GM23338 (cell line): Measurements from ENCODE around the gene GRIK2. TPM values are rescaled to one million over a fixed set of nuclear protein-coding genes. Genes with fewer than 3 reads are reported as not detected.

ENCODE experiments used
- ATAC-seq: fragments of 200-7000 bp; cut with Tn5 transposase; 3 replicates; pipeline ENCODE4 v1.9.1; 2020
- DNase-seq: peaks from one replicate; pipeline ENCODE4 v3.0.0-alpha.2; 2015; ENCODE audit warnings: low spot score
- H2AFZ ChIP-seq: fragments of 200-600 bp; sonication (generic); 2 replicates; pipeline ENCODE4 v1.8.0; 2016; ENCODE audit warnings: antibody characterized with exemption, mild to moderate bottlenecking, moderate library complexity
- H3F3A ChIP-seq: fragments of 200-600 bp; sonication (generic); replicated peaks from 2 replicates; pipeline ENCODE4 v1.8.0; 2017; ENCODE audit warnings: antibody characterized with exemption, mixed run types, low read depth
- H3K27ac ChIP-seq: fragments of 200-600 bp; sonication (generic); 2 replicates; pipeline ENCODE4 v1.6.1; 2016; ENCODE audit warnings: low read depth
- H3K27me3 ChIP-seq: fragments of 200-600 bp; sonication (generic); 2 replicates; pipeline ENCODE4 v1.8.0; 2016; ENCODE audit warnings: mild to moderate bottlenecking, mixed run types, moderate library complexity; ENCODE audit not compliant: insufficient read depth
- H3K36me3 ChIP-seq: fragments of 200-600 bp; sonication (generic); 2 replicates; pipeline ENCODE4 v1.8.0; 2016; ENCODE audit warnings: mild to moderate bottlenecking; ENCODE audit not compliant: insufficient read depth
- H3K4me1 ChIP-seq: fragments of 200-600 bp; sonication (generic); 2 replicates; pipeline ENCODE4 v1.8.0; 2016; ENCODE audit warnings: mild to moderate bottlenecking, moderate library complexity; ENCODE audit not compliant: insufficient read depth
- H3K4me2 ChIP-seq: fragments of 200-600 bp; sonication (generic); 2 replicates; pipeline ENCODE4 v1.7.1; 2017; ENCODE audit warnings: mixed run types
- H3K4me3 ChIP-seq: fragments of 200-600 bp; sonication (generic); 2 replicates; pipeline ENCODE4 v1.6.1; 2016; ENCODE audit warnings: mixed run types
- H3K79me2 ChIP-seq: fragments of 200-600 bp; sonication (generic); replicated peaks from 2 replicates; pipeline ENCODE4 v1.8.0; 2017; ENCODE audit warnings: mild to moderate bottlenecking; ENCODE audit not compliant: insufficient read depth
- H3K9me2 ChIP-seq: fragments of 200-600 bp; sonication (generic); 2 replicates; pipeline ENCODE4 v1.8.0; 2017; ENCODE audit not compliant: insufficient read depth
- H4K20me1 ChIP-seq: fragments of 200-600 bp; sonication (generic); replicated peaks from 2 replicates; pipeline ENCODE4 v1.8.0; 2017; ENCODE audit warnings: mild to moderate bottlenecking; ENCODE audit not compliant: insufficient read depth
- H3K27ac Mint-ChIP-seq: 2 replicates; pipeline ENCODE4 v1.8.0; 2020; ENCODE audit warnings: inconsistent platforms, mild to moderate bottlenecking, moderate library complexity, mixed read lengths
- H3K27me3 Mint-ChIP-seq: 3 replicates; pipeline ENCODE4 v1.8.0; 2022; ENCODE audit warnings: low read depth, mild to moderate bottlenecking, moderate library complexity, mixed read lengths, inconsistent platforms; ENCODE audit not compliant: insufficient read depth, poor library complexity
- H3K36me3 Mint-ChIP-seq: 3 replicates; pipeline ENCODE4 v1.8.0; 2021; ENCODE audit warnings: low read depth, mild to moderate bottlenecking, inconsistent platforms, moderate library complexity, mixed read lengths
- H3K4me1 Mint-ChIP-seq: 3 replicates; pipeline ENCODE4 v1.8.0; 2020; ENCODE audit warnings: mild to moderate bottlenecking, inconsistent platforms, mixed read lengths
- H3K4me3 Mint-ChIP-seq: 3 replicates; pipeline ENCODE4 v1.8.0; 2021; ENCODE audit warnings: moderate library complexity, mild to moderate bottlenecking, inconsistent platforms, mixed read lengths
- H3K9me3 Mint-ChIP-seq: 3 replicates; pipeline ENCODE4 v1.8.0; 2020; ENCODE audit warnings: moderate library complexity, mild to moderate bottlenecking, inconsistent platforms, mixed read lengths
- CREB1 ChIP-seq: fragments of 250-450 bp; sonication (Bioruptor Pico); IDR thresholded peaks from 2 replicates; pipeline ENCODE4 v1.5.0; 2020; ENCODE audit warnings: low read depth, mild to moderate bottlenecking, moderate library complexity
- CTCF ChIP-seq, 2 experiments: fragments of 200-600 bp in 1 of 2; sonication (generic) in 1 of 2; conservative IDR thresholded peaks; 2 replicates each; pipeline versions ENCODE4 v1.5.1 to v1.6.1; 2016 to 2017; ENCODE audit warnings: antibody characterized with exemption in 2 of 2, low read depth in 2 of 2, mild to moderate bottlenecking in 2 of 2, moderate library complexity in 1 of 2
- EZH2 ChIP-seq: fragments of 200-600 bp; sonication (generic); IDR thresholded peaks from one replicate; pipeline ENCODE4 v1.8.0; 2017; ENCODE audit warnings: antibody characterized with exemption, mild to moderate bottlenecking, low read depth; ENCODE audit not compliant: unreplicated experiment
- EZH2phosphoT487 ChIP-seq: fragments of 200-600 bp; sonication (generic); IDR thresholded peaks from one replicate; pipeline ENCODE4 v1.8.1; 2018; ENCODE audit warnings: antibody characterized with exemption; ENCODE audit not compliant: unreplicated experiment
- JUNB ChIP-seq: IDR thresholded peaks from one replicate; pipeline ENCODE4 v1.6.1; 2016; ENCODE audit warnings: antibody characterized with exemption; ENCODE audit not compliant: unreplicated experiment
- NANOG ChIP-seq: IDR thresholded peaks from 2 replicates; pipeline ENCODE4 v1.6.1; 2016; ENCODE audit warnings: antibody characterized with exemption, borderline replicate concordance
- POLR2AphosphoS5 ChIP-seq: IDR thresholded peaks from 2 replicates; pipeline ENCODE4 v1.6.1; 2016; ENCODE audit warnings: antibody characterized with exemption, low read depth
- STAT1 ChIP-seq: IDR thresholded peaks from one replicate; pipeline ENCODE4 v1.6.1; 2016; ENCODE audit warnings: antibody characterized with exemption; ENCODE audit not compliant: unreplicated experiment
- ZNF114 ChIP-seq: fragments of 250-450 bp; sonication (Bioruptor Pico); IDR thresholded peaks from 2 replicates; pipeline ENCODE4 v1.5.0; 2020; ENCODE audit warnings: mild to moderate bottlenecking, moderate library complexity
- ZNF331 ChIP-seq: fragments of 250-450 bp; sonication (Bioruptor Pico); IDR thresholded peaks from 2 replicates; pipeline ENCODE4 v1.5.0; 2020; ENCODE audit warnings: low read depth, mild to moderate bottlenecking, moderate library complexity
- ZNF462 ChIP-seq: fragments of 250-450 bp; sonication (Bioruptor Pico); IDR thresholded peaks from 2 replicates; pipeline ENCODE4 v1.5.0; 2020; ENCODE audit warnings: mild to moderate bottlenecking, moderate library complexity
- polyA plus RNA-seq: library from polyadenylated mRNA; unstranded; fragments of >200 nt; fragmentation: Nextera tagmentation; extraction: Ambion mirVana; gene quantifications from 2 replicates; pipeline ENCODE4 v1.2.1, GENCODE V29; 2016
- total RNA-seq: library from RNA; depleted of rRNA; stranded (reverse); fragments of >200 nt; shearing (Covaris generic); gene quantifications from 2 replicates; pipeline ENCODE4 v1.2.3, GENCODE V29; 2014

GRIK2 gene
- total and polyA plus RNA-seq, 2 experiments from 2014 or later: 0.73 to 3.0 TPM

GRCh38 chr6:101853231-101854085 is 459.9 kb downstream of the GRIK2 start (continued):
- TF ChIP-seq CTCF (conservative IDR thresholded peaks at IDR 0.05; ENCODE audit: low read depth in 2 of 2) (no peak), ZNF331 (CRISPR knock-in tag) (no peak), ZNF114 (no peak), STAT1 (no peak), JUNB (no peak), NANOG (no peak), POLR2AphosphoS5 (no peak)

GRCh38 chr6:101876431-101876830 is 482.9 kb downstream of the GRIK2 start:
- no peak overlapping the region for H3K4me3 Mint-ChIP-seq
- H3K4me1 Mint-ChIP-seq: peaks cover 7% of the 10 kb centered on the region; the same call in 2 of the 3 replicates
- Histone ChIP-seq H3K4me2 (no peak overlapping the region), H4K20me1 (no peaks in the 10 kb centered on the region), H3K4me3 (no peak overlapping the region), H3K4me1 (peaks cover 3% of the 10 kb centered on the region; the same call in 1 of the 2 replicates), H2AFZ (no peak overlapping the region), H3F3A (no peaks in the 10 kb centered on the region), H3K27ac (no peak overlapping the region), H3K36me3 (no peaks in the 10 kb centered on the region), H3K79me2 (no peaks in the 10 kb centered on the region), H3K9me2 (no peaks in the 10 kb centered on the region), H3K27me3 (no peaks in the 10 kb centered on the region)
- no peak for TF ChIP-seq EZH2phosphoT487
- no peak for TF ChIP-seq EZH2
- TF ChIP-seq ZNF114: no peak
- TF ChIP-seq JUNB: no peak
- no peak for TF ChIP-seq CREB1 (CRISPR knock-in tag)
- TF ChIP-seq POLR2AphosphoS5: no peak
- peaks cover 2% of the 10 kb centered on the region for H3K27me3 Mint-ChIP-seq
- ATAC-seq (no peak), DNase-seq (no peak)
- peaks cover 13% of the 10 kb centered on the region; the same call in 1 of the 3 replicates for H3K9me3 Mint-ChIP-seq
- peaks cover 9% of the 10 kb centered on the region; the same call in 1 of the 3 replicates for H3K36me3 Mint-ChIP-seq
- H3K27ac Mint-ChIP-seq: no peak overlapping the region

DNA sequence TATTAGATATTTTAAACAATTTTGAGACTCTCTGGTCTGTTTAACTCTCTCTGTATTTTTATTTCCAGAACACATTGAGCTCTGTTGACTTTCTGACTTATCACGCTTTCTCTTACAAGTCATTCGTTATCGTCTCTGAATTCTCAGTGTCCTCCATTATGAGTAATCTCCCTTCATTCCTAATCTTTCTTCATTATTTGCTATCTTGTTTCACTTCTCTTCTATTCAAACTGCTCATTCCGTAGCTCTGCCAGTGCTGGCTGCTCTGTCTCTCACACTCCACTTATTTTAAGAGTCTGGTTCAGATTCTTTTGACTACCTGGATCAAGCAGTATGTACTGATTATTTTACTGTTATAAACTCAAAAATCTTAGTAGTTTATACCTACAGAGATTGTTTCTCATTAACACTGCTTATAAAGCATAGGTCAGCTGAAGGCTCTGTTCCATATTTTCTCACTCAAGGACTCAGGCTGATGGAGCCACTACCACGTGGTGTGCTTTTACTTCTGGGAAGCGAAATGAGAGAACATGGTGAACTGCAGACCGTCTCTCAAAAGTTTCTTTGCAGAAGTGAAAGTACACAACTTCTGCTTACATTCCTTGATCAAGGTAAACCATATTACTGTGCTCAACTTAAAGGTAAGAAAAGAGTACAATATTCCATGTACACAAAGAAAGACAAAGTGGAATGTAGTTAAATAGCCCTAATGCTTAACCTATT is 485.2 kb downstream of the GRIK2 start:
- no peaks in the 10 kb centered on the region for H3K27me3 ChIP-seq
- no peak overlapping the region for H3K4me2 ChIP-seq
- peaks cover 3% of the 10 kb centered on the region; the same call in 1 of the 2 replicates for H3K4me1 ChIP-seq
- Mint-ChIP-seq H3K9me3 (peaks cover 5% of the 10 kb centered on the region; the same call in 1 of the 3 replicates), H3K4me1 (peaks cover 11% of the 10 kb centered on the region; the same call in 2 of the 3 replicates), H3K27ac (no peak overlapping the region), H3K27me3 (peaks cover 2% of the 10 kb centered on the region), H3K4me3 (no peak overlapping the region), H3K36me3 (peaks cover 5% of the 10 kb centered on the region; the same call in 1 of the 3 replicates)
- no peaks in the 10 kb centered on the region for H3F3A ChIP-seq
- DNase-seq (no peak), ATAC-seq (no peak)
- H2AFZ ChIP-seq: peak overlapping the region; percentile 43
- H3K9me2 ChIP-seq: no peaks in the 10 kb centered on the region
- no peaks in the 10 kb centered on the region for H3K36me3 ChIP-seq
- H3K4me3 ChIP-seq: no peak overlapping the region
- no peaks in the 10 kb centered on the region for H4K20me1 ChIP-seq
- no peaks in the 10 kb centered on the region for H3K79me2 ChIP-seq
- no peak overlapping the region for H3K27ac ChIP-seq
- TF ChIP-seq ZNF462 (CRISPR knock-in tag): no peak
